PC-3 (cell line): ENCODE measurements around the gene LCA5L. TPM values are rescaled to one million over a fixed set of nuclear protein-coding genes. Genes with fewer than 3 reads are reported as not detected.

Source experiments
- ATAC-seq: fragments of 200-7000 bp; cut with Tn5 transposase; 2 replicates; pipeline ENCODE4 v1.9.1; 2020; ENCODE audit warnings: mild to moderate bottlenecking, moderate library complexity
- BruUV-seq: library from RNA; stranded (reverse); fragments of 400-500 nt; replicated peaks from 2 replicates; lab custom pipeline; 2021; lab: Mats Ljungman, UMichigan
- CTCF ChIA-PET: fragments of 300-600 bp; sonication (Branson Sonifier 250); formaldehyde crosslinking; loops from one replicate; lab custom pipeline; 2022; ENCODE audit warnings: antibody characterized with exemption; lab: Charles Lee
- POLR2A ChIA-PET: fragments of 300-600 bp; sonication (Branson Sonifier 250); formaldehyde crosslinking; loops from one replicate; lab custom pipeline; 2022; ENCODE audit warnings: antibody characterized with exemption; ENCODE audit not compliant: unreplicated experiment; lab: Charles Lee
- DNase-seq: peaks from one replicate; pipeline ENCODE4 v3.0.0-alpha.2; 2015
- H2AFZ ChIP-seq: fragments of 300-600 bp; sonication (generic); 2 replicates; pipeline ENCODE4 v1.6.0; 2016; ENCODE audit warnings: antibody characterized with exemption, low read length
- H3F3A ChIP-seq: fragments of 300-600 bp; sonication (generic); one replicate; pipeline ENCODE4 v1.6.0; 2017; ENCODE audit warnings: antibody characterized with exemption, low read length, control low read depth, mild to moderate bottlenecking; ENCODE audit not compliant: unreplicated experiment
- H3K27ac ChIP-seq: fragments of 300-600 bp; sonication (generic); 2 replicates; pipeline ENCODE4 v1.5.1; 2016; ENCODE audit warnings: mild to moderate bottlenecking, low read length
- H3K27me3 ChIP-seq: fragments of 300-600 bp; sonication (generic); 2 replicates; pipeline ENCODE4 v1.6.1; 2016; ENCODE audit warnings: low read length, mixed read lengths
- H3K36me3 ChIP-seq: fragments of 300-600 bp; sonication (generic); 2 replicates; pipeline ENCODE4 v1.6.1; 2016; ENCODE audit warnings: low read depth, mixed run types, low read length, mixed read lengths
- H3K4me1 ChIP-seq: fragments of 300-600 bp; sonication (generic); 2 replicates; pipeline ENCODE4 v1.5.1; 2016; ENCODE audit warnings: low read length; ENCODE audit not compliant: insufficient read depth
- H3K4me2 ChIP-seq: fragments of 300-600 bp; sonication (generic); 2 replicates; pipeline ENCODE4 v1.6.0; 2016; ENCODE audit warnings: low read length
- H3K4me3 ChIP-seq: fragments of 300-600 bp; sonication (generic); 2 replicates; pipeline ENCODE4 v1.5.1; 2016; ENCODE audit warnings: mild to moderate bottlenecking, low read length, mixed read lengths
- H3K79me2 ChIP-seq: fragments of 300-600 bp; sonication (generic); 2 replicates; pipeline ENCODE4 v1.6.1; 2017; ENCODE audit warnings: low read length, mixed read lengths
- H3K9ac ChIP-seq: fragments of 300-600 bp; sonication (generic); 2 replicates; pipeline ENCODE4 v1.6.0; 2016; ENCODE audit warnings: mild to moderate bottlenecking, low read length
- H3K9me2 ChIP-seq: fragments of 300-600 bp; sonication (generic); replicated peaks from 2 replicates; pipeline ENCODE4 v1.6.1; 2016; ENCODE audit warnings: mixed run types, low read length, mixed read lengths
- H3K9me3 ChIP-seq: fragments of 300-600 bp; sonication (generic); 2 replicates; pipeline ENCODE4 v1.6.1; 2016; ENCODE audit warnings: low read length, mixed read lengths
- H4K20me1 ChIP-seq: fragments of 300-600 bp; sonication (generic); 2 replicates; pipeline ENCODE4 v1.6.1; 2016; ENCODE audit warnings: low read length, mixed read lengths
- CTCF ChIP-seq: fragments of 300-600 bp; sonication (generic); conservative IDR thresholded peaks from 2 replicates; pipeline ENCODE4 v1.5.1; 2017; ENCODE audit warnings: antibody characterized with exemption, low read depth, mild to moderate bottlenecking, low read length
- EZH2 ChIP-seq: fragments of 300-600 bp; sonication (generic); IDR thresholded peaks from one replicate; pipeline ENCODE4 v1.6.1; 2017; ENCODE audit warnings: antibody characterized with exemption, mild to moderate bottlenecking, low read length; ENCODE audit not compliant: unreplicated experiment
- EZH2phosphoT487 ChIP-seq: fragments of 300-600 bp; sonication (generic); IDR thresholded peaks from 2 replicates; pipeline ENCODE4 v1.6.1; 2018; ENCODE audit warnings: mild to moderate bottlenecking, antibody characterized with exemption, low read length, borderline replicate concordance
- intact Hi-C: fragments of 100-400 bp; cut with micrococcal nuclease; formaldehyde crosslinking; loops from 2 replicates; pipeline ENCODE4 v1.9.0; 2023
- microRNA-seq: library from miRNA; unstranded; fragments of <30 nt; microRNA quantifications from one replicate; pipeline ENCODE4 v1.1.0, GENCODE V29; 2020; ENCODE audit not compliant: unreplicated experiment
- total RNA-seq: library from RNA; depleted of rRNA; stranded (reverse); fragments of >200 nt; gene quantifications from 2 replicates; pipeline ENCODE4 v1.2.3, GENCODE V29; 2014; rRNA removed

LCA5L gene
- total RNA-seq, 1 experiment from 2014 or later, result 0.40 TPM

DNA sequence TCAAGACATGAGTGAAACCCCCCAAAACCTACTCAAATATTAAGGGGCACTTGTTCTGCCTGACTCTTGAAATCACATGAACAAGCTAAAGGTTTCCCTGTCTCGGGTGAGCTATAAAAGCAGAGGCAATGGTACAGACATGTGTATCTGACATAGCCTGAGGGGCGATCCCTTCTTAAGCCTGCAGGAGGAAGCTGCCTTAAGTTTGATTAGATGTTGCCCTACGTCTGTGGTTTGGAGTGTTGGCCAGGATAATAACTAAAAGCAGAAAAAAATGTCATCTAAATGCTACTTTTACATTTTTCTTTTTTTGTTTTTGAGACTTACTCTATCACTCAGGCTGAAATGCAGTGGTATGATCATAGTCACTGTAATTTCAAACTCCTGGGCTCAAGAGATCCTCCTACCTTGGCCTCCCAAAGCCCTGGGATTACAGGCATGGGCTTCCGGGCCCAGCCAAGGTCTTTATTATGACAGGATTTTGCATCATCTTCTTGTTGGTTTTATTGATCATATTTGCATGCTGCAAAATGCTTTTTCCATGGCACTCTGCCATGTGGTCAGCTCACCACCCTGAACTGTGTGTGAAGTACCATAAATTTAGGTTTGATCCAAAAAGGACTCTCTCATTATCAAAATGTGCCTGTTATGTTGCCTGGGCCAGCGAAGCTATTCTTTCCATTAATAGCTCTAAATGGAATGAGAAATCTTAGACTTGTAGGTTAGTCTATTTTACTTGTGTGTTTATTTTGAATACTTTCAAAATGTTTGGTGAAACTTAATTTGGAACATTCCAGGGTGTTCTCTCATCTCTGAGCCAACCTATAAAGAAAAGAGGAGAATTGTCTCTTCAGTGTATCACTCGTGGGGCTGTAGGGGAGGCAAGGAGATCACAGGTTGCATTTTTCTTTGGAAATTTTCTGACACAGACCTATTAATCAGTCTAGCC is 81.7 kb downstream of the LCA5L start:
- no TSS peak for BruUV-seq
- H3F3A ChIP-seq, result no peaks in the 10 kb centered on the region
- H3K27ac ChIP-seq, result no peak overlapping the region
- intact Hi-C loops, result no loop called here
- H4K20me1 ChIP-seq, result no peaks in the 10 kb centered on the region
- no peak overlapping the region for H2AFZ ChIP-seq
- no peak overlapping the region for H3K9ac ChIP-seq
- H3K9me3 ChIP-seq, result no peaks in the 10 kb centered on the region
- H3K9me2 ChIP-seq, result no peaks in the 10 kb centered on the region
- ATAC-seq (no peak), DNase-seq (no peak)
- H3K79me2 ChIP-seq, result no peaks in the 10 kb centered on the region
- no peaks in the 10 kb centered on the region for H3K27me3 ChIP-seq
- H3K4me3 ChIP-seq, result no peak overlapping the region
- no peak overlapping the region for H3K4me2 ChIP-seq
- TF ChIP-seq CTCF, result no peak
- CTCF ChIA-PET, result interaction anchor here (0.7 to 0.8 kb wide), 2 partner anchors 10 to 1991 kb away, joined by 4 read pairs; no protein-coding TSS in a partner anchor
- H3K36me3 ChIP-seq, result no peaks in the 10 kb centered on the region
- POLR2A ChIA-PET, result interaction anchor here (0.6 kb wide), 1 partner anchor 1880 kb away, joined by 3 read pairs; no protein-coding TSS in a partner anchor
- no peaks in the 10 kb centered on the region for H3K4me1 ChIP-seq

GRCh38 chr21:39362733-39363132 is 82.8 kb downstream of the LCA5L start:
- Histone ChIP-seq H3K4me1 (no peaks in the 10 kb centered on the region), H3K27me3 (no peaks in the 10 kb centered on the region), H3K36me3 (no peaks in the 10 kb centered on the region), H3K27ac (no peak overlapping the region), H3K4me2 (no peak overlapping the region), H3K79me2 (no peaks in the 10 kb centered on the region), H3K9ac (no peak overlapping the region), H3F3A (no peaks in the 10 kb centered on the region), H4K20me1 (no peaks in the 10 kb centered on the region), H3K4me3 (no peak overlapping the region), H2AFZ (no peak overlapping the region), H3K9me2 (no peaks in the 10 kb centered on the region), H3K9me3 (no peaks in the 10 kb centered on the region)
- TF ChIP-seq EZH2 (no peak), CTCF (no peak), EZH2phosphoT487 (no peak)
- POLR2A ChIA-PET, result no interaction called here
- DNase-seq (no peak), ATAC-seq (no peak)
- intact Hi-C loops, result no loop called here
- BruUV-seq, result no TSS peak
- CTCF ChIA-PET, result no interaction called here

DNA sequence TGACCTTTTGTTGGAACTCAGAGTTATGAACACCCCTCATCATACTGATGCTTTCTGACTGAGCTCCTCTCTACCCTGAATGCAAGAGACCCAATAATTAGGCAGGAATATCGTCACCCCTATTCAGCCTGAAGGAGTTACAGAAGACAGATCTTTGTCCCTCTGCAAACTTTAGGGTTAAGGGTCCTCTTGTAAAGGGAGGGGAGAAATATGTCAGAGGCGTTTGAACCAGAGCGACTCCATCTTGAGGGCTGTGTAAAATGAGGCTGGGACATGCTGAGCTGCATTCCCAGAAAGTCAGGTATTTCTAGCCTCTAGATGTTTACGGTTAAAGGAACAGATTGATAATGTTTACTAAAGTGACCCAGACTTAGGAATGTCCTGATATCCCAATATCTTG is 86.2 kb downstream of the LCA5L start:
- Histone ChIP-seq H3K4me3 (no peak overlapping the region), H3K9me2 (no peaks in the 10 kb centered on the region), H2AFZ (peak overlapping the region; percentile 13; the same call in 1 of the 2 replicates), H3K4me2 (no peak overlapping the region), H3K9ac (no peak overlapping the region), H4K20me1 (no peaks in the 10 kb centered on the region), H3K79me2 (no peaks in the 10 kb centered on the region), H3K27ac (no peak overlapping the region), H3K36me3 (no peaks in the 10 kb centered on the region), H3K9me3 (no peaks in the 10 kb centered on the region), H3F3A (no peaks in the 10 kb centered on the region), H3K4me1 (no peaks in the 10 kb centered on the region), H3K27me3 (no peaks in the 10 kb centered on the region)
- TF ChIP-seq EZH2phosphoT487, result no peak
- intact Hi-C loops, result no loop called here
- ChIA-PET POLR2A (no interaction called here), CTCF (no interaction called here)
- ATAC-seq (no peak), DNase-seq (no peak)
- BruUV-seq, result no TSS peak

Small RNA genes lying within 50 kb of the gene (microRNA-seq; reads per million reads assigned to microRNA genes)
- not detected for gene MIR6508

Other genes with a start within 250 kb of the LCA5L start
- 25.1 and 29.3 TPM in 2 replicates for gene BRWD1, start 132.1 kb downstream of the LCA5L start, total RNA-seq
- 335 and 338 TPM in 2 replicates for gene HMGN1, start 96.7 kb downstream of the LCA5L start, total RNA-seq
- 0.40 and 1.3 TPM in 2 replicates for gene SH3BGR, start 6.2 kb upstream of the LCA5L start, total RNA-seq
- gene B3GALT5, start 167.2 kb upstream of the LCA5L start, total RNA-seq, result 0.58 and 1.5 TPM in 2 replicates